ENCODE measurements around the gene FAS.

- TF ChIP-seq, protein P1, sequence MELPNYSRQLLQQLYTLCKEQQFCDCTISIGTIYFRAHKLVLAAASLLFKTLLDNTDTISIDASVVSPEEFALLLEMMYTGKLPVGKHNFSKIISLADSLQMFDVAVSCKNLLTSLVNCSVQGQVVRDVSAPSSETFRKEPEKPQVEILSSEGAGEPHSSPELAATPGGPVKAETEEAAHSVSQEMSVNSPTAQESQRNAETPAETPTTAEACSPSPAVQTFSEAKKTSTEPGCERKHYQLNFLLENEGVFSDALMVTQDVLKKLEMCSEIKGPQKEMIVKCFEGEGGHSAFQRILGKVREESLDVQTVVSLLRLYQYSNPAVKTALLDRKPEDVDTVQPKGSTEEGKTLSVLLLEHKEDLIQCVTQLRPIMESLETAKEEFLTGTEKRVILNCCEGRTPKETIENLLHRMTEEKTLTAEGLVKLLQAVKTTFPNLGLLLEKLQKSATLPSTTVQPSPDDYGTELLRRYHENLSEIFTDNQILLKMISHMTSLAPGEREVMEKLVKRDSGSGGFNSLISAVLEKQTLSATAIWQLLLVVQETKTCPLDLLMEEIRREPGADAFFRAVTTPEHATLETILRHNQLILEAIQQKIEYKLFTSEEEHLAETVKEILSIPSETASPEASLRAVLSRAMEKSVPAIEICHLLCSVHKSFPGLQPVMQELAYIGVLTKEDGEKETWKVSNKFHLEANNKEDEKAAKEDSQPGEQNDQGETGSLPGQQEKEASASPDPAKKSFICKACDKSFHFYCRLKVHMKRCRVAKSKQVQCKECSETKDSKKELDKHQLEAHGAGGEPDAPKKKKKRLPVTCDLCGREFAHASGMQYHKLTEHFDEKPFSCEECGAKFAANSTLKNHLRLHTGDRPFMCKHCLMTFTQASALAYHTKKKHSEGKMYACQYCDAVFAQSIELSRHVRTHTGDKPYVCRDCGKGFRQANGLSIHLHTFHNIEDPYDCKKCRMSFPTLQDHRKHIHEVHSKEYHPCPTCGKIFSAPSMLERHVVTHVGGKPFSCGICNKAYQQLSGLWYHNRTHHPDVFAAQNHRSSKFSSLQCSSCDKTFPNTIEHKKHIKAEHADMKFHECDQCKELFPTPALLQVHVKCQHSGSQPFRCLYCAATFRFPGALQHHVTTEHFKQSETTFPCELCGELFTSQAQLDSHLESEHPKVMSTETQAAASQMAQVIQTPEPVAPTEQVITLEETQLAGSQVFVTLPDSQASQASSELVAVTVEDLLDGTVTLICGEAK (IDR thresholded peaks at IDR 0.05), result no peak
- TF ChIP-seq, protein P1 (CRISPR knock-in tag; IDR thresholded peaks at IDR 0.05), result no peak
- TF ChIP-seq RBFOX2 (IDR thresholded peaks at IDR 0.05; ENCODE audit: low read depth, low read length) (no peak), ILF3 (IDR thresholded peaks at IDR 0.05; ENCODE audit: borderline replicate concordance) (no peak), CHD4 (IDR thresholded peaks at IDR 0.05; ENCODE audit: insufficient read depth, insufficient replicate concordance, low read depth, low read length, poor library complexity, severe bottlenecking) (no peak), FOXP1 (CRISPR knock-in tag; IDR thresholded peaks at IDR 0.05) (no peak), RFX5 (IDR thresholded peaks at IDR 0.05; ENCODE audit: low read depth, low read length) (no peak), ZFP36 (IDR thresholded peaks at IDR 0.05; ENCODE audit: low read depth, low read length, partially characterized antibody) (no peak), ZBTB34 (CRISPR knock-in tag; IDR thresholded peaks at IDR 0.05) (no peak), ZNF644 (tag; IDR thresholded peaks at IDR 0.05; ENCODE audit: low read depth) (no peak), TAL1 (IDR thresholded peaks at IDR 0.05) (no peak), ESRRA (IDR thresholded peaks at IDR 0.05; ENCODE audit: borderline replicate concordance, low read depth) (no peak)
- TF ChIP-seq, protein P2, sequence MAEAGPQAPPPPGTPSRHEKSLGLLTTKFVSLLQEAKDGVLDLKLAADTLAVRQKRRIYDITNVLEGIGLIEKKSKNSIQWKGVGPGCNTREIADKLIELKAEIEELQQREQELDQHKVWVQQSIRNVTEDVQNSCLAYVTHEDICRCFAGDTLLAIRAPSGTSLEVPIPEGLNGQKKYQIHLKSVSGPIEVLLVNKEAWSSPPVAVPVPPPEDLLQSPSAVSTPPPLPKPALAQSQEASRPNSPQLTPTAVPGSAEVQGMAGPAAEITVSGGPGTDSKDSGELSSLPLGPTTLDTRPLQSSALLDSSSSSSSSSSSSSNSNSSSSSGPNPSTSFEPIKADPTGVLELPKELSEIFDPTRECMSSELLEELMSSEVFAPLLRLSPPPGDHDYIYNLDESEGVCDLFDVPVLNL (CRISPR knock-in tag; IDR thresholded peaks at IDR 0.05; ENCODE audit: low read depth), result no peak
Measured at GRCh38 chr10:88987840-88988239, 2.8 kb upstream of the FAS start.

Measured in K562 (cell line).